HEK293 (cell line): Measurements from ENCODE around the gene ILDR1.

Experiments used
- CTCF ChIA-PET: fragments of 350-600 bp; formaldehyde crosslinking; extraction: SDS; loops from one replicate; lab custom pipeline; 2021; ENCODE audit warnings: antibody characterized with exemption; lab: Yijun Ruan, JAX
- POLR2A ChIA-PET: fragments of 300-600 bp; formaldehyde crosslinking; extraction: SDS; loops from one replicate; lab custom pipeline; 2020; ENCODE audit warnings: antibody characterized with exemption, inconsistent platforms; lab: Yijun Ruan, JAX
- H3K27ac ChIP-seq: fragments of 200-500 bp; sonication (Bioruptor generic); 2 replicates; pipeline ENCODE4 v1.5.1; 2014; ENCODE audit warnings: low read depth, low read length, control low read depth, inconsistent platforms; ENCODE audit errors: extremely low read depth
- H3K36me3 ChIP-seq, 2 experiments: fragments of 200-500 bp in 1 of 2; sonication (Bioruptor generic) in 1 of 2; 1 replicate in 1 of 2; 2 replicates in 1 of 2; pipeline ENCODE4 v1.5.1; 2014 to 2017; ENCODE audit warnings: inconsistent platforms in 2 of 2, low read length in 2 of 2; ENCODE audit not compliant: control insufficient read depth in 2 of 2, insufficient read depth in 1 of 2
- H3K4me1 ChIP-seq: fragments of 200-500 bp; sonication (Bioruptor generic); 2 replicates; pipeline ENCODE4 v1.5.1; 2014; ENCODE audit warnings: mild to moderate bottlenecking, low read length, inconsistent platforms; ENCODE audit not compliant: control insufficient read depth, insufficient read depth
- H3K4me3 ChIP-seq: 2 replicates; pipeline ENCODE4 v1.5.1; 2011; ENCODE audit warnings: low read depth, mild to moderate bottlenecking, control low read depth, low read length, moderate library complexity
- H3K9me3 ChIP-seq: fragments of 200-500 bp; sonication (Bioruptor generic); 2 replicates; pipeline ENCODE4 v1.5.1; 2014; ENCODE audit warnings: low read depth, low read length, inconsistent platforms; ENCODE audit not compliant: control insufficient read depth, insufficient read depth
- BCL11A ChIP-seq: fragments of 450-650 bp; formaldehyde crosslinking; IDR thresholded peaks from 2 replicates; pipeline ENCODE4 v1.5.1; 2016; ENCODE audit warnings: low read depth, missing biosample characterization, missing genetic modification characterization
- BCL11B ChIP-seq: fragments of 450-650 bp; formaldehyde crosslinking; IDR thresholded peaks from 2 replicates; pipeline ENCODE4 v1.5.1; 2016; ENCODE audit warnings: low read depth, missing biosample characterization, missing genetic modification characterization
- IKZF3 ChIP-seq: fragments of 450-650 bp; IDR thresholded peaks from 2 replicates; pipeline ENCODE4 v1.5.0; 2018; ENCODE audit warnings: missing biosample characterization, mild to moderate bottlenecking, missing genetic modification characterization, moderate library complexity
- KLF16 ChIP-seq: fragments of 450-650 bp; formaldehyde crosslinking; IDR thresholded peaks from 2 replicates; pipeline ENCODE4 v1.5.1; 2017; ENCODE audit warnings: missing biosample characterization, missing genetic modification characterization
- REPIN1 ChIP-seq: fragments of 450-650 bp; formaldehyde crosslinking; IDR thresholded peaks from 2 replicates; pipeline ENCODE4 v1.5.1; 2017; ENCODE audit warnings: missing biosample characterization, missing genetic modification characterization, low read depth
- SALL2 ChIP-seq: fragments of 450-650 bp; formaldehyde crosslinking; IDR thresholded peaks from 2 replicates; pipeline ENCODE4 v1.5.0; 2017; ENCODE audit warnings: missing biosample characterization, mild to moderate bottlenecking, missing genetic modification characterization, borderline replicate concordance
- SCRT1 ChIP-seq: fragments of 450-650 bp; formaldehyde crosslinking; IDR thresholded peaks from 2 replicates; pipeline ENCODE4 v1.5.1; 2016; ENCODE audit warnings: missing biosample characterization, missing genetic modification characterization, borderline replicate concordance
- TCF7L2 ChIP-seq: IDR thresholded peaks from 2 replicates; pipeline ENCODE4 v1.6.1; 2011; ENCODE audit warnings: low read depth, mild to moderate bottlenecking, inconsistent platforms, low read length, moderate library complexity, borderline replicate concordance
- ZBTB1 ChIP-seq: fragments of 450-650 bp; formaldehyde crosslinking; IDR thresholded peaks from 2 replicates; pipeline ENCODE4 v1.5.1; 2016; ENCODE audit warnings: missing biosample characterization, missing genetic modification characterization
- ZBTB10 ChIP-seq: fragments of 450-650 bp; formaldehyde crosslinking; IDR thresholded peaks from 2 replicates; pipeline ENCODE4 v1.5.1; 2016; ENCODE audit warnings: missing biosample characterization, missing genetic modification characterization
- ZNF114 ChIP-seq: fragments of 450-650 bp; formaldehyde crosslinking; IDR thresholded peaks from 2 replicates; pipeline ENCODE4 v1.5.0; 2017; ENCODE audit warnings: missing biosample characterization, missing genetic modification characterization
- ZNF146 ChIP-seq: fragments of 450-650 bp; formaldehyde crosslinking; IDR thresholded peaks from 2 replicates; pipeline ENCODE4 v1.5.1; 2016; ENCODE audit warnings: missing biosample characterization, missing genetic modification characterization
- ZNF274 ChIP-seq, 2 experiments: fragments of 200-500 bp in 1 of 2; fragments of 450-650 bp in 1 of 2; sonication (Bioruptor generic) in 1 of 2; formaldehyde crosslinking in 1 of 2; IDR thresholded peaks; 2 replicates each; pipeline versions ENCODE4 v1.5.1 to v1.6.1; 2014 to 2016; ENCODE audit warnings: borderline replicate concordance in 1 of 2, inconsistent platforms in 1 of 2, low read length in 1 of 2, missing biosample characterization in 1 of 2, missing genetic modification characterization in 1 of 2
- ZNF350 ChIP-seq: fragments of 450-650 bp; formaldehyde crosslinking; IDR thresholded peaks from 2 replicates; pipeline ENCODE4 v1.5.0; 2017; ENCODE audit warnings: missing biosample characterization, mild to moderate bottlenecking, missing genetic modification characterization
- ZNF391 ChIP-seq: fragments of 450-650 bp; formaldehyde crosslinking; IDR thresholded peaks from 2 replicates; pipeline ENCODE4 v1.5.1; 2016; ENCODE audit warnings: low read depth, missing biosample characterization, missing genetic modification characterization, borderline replicate concordance
- ZNF423 ChIP-seq: fragments of 450-650 bp; formaldehyde crosslinking; IDR thresholded peaks from 2 replicates; pipeline ENCODE4 v1.5.1; 2016; ENCODE audit warnings: missing biosample characterization, missing genetic modification characterization
- ZNF433 ChIP-seq: fragments of 450-650 bp; formaldehyde crosslinking; IDR thresholded peaks from 2 replicates; pipeline ENCODE4 v1.5.1; 2016; ENCODE audit warnings: missing biosample characterization, missing genetic modification characterization, low read depth
- ZNF530 ChIP-seq: fragments of 450-650 bp; formaldehyde crosslinking; IDR thresholded peaks from 2 replicates; pipeline ENCODE4 v1.5.1; 2016; ENCODE audit warnings: low read depth, missing biosample characterization, missing genetic modification characterization
- ZNF544 ChIP-seq: fragments of 450-650 bp; formaldehyde crosslinking; IDR thresholded peaks from 2 replicates; pipeline ENCODE4 v1.5.0; 2017; ENCODE audit warnings: missing biosample characterization, missing genetic modification characterization
- ZNF549 ChIP-seq: fragments of 450-650 bp; IDR thresholded peaks from 2 replicates; pipeline ENCODE4 v1.5.1; 2018; ENCODE audit warnings: missing biosample characterization, missing genetic modification characterization, mild to moderate bottlenecking, inconsistent platforms, moderate library complexity
- ZNF585B ChIP-seq: fragments of 450-650 bp; formaldehyde crosslinking; IDR thresholded peaks from 2 replicates; pipeline ENCODE4 v1.5.1; 2016; ENCODE audit warnings: missing biosample characterization, missing genetic modification characterization
- ZNF600 ChIP-seq: fragments of 450-650 bp; formaldehyde crosslinking; IDR thresholded peaks from 2 replicates; pipeline ENCODE4 v1.5.1; 2016; ENCODE audit warnings: missing biosample characterization, missing genetic modification characterization
- ZNF626 ChIP-seq: fragments of 450-650 bp; sonication (Bioruptor Pico); formaldehyde crosslinking; IDR thresholded peaks from 2 replicates; pipeline ENCODE4 v1.5.1; 2018; ENCODE audit warnings: missing biosample characterization, missing genetic modification characterization, inconsistent platforms
- ZNF629 ChIP-seq: fragments of 450-650 bp; formaldehyde crosslinking; IDR thresholded peaks from 2 replicates; pipeline ENCODE4 v1.5.1; 2017; ENCODE audit warnings: missing biosample characterization, missing genetic modification characterization
- ZNF639 ChIP-seq: fragments of 450-650 bp; formaldehyde crosslinking; IDR thresholded peaks from 2 replicates; pipeline ENCODE4 v1.5.1; 2016; ENCODE audit warnings: missing biosample characterization, missing genetic modification characterization
- ZNF692 ChIP-seq: fragments of 450-650 bp; formaldehyde crosslinking; IDR thresholded peaks from 2 replicates; pipeline ENCODE4 v1.5.1; 2016; ENCODE audit warnings: missing biosample characterization, missing genetic modification characterization
- ZNF768 ChIP-seq: fragments of 450-650 bp; formaldehyde crosslinking; IDR thresholded peaks from 2 replicates; pipeline ENCODE4 v1.5.1; 2018; ENCODE audit warnings: missing biosample characterization, mild to moderate bottlenecking, missing genetic modification characterization
- ZSCAN18 ChIP-seq: fragments of 450-650 bp; formaldehyde crosslinking; IDR thresholded peaks from 2 replicates; pipeline ENCODE4 v1.5.1; 2016; ENCODE audit warnings: missing biosample characterization, missing genetic modification characterization

ILDR1 gene

GRCh38 chr3:121980450-121980796, 41.6 kb downstream of the ILDR1 start:
- ChIA-PET POLR2A (no interaction called here), CTCF (interaction anchor here (0.7 to 1.1 kb wide), 2 partner anchors 38 to 97 kb away, joined by 3 to 5 read pairs; no protein-coding TSS in a partner anchor)
- no peak overlapping the region for H3K27ac ChIP-seq

GRCh38 chr3:121979734-121980449, 42.2 kb downstream of the ILDR1 start:
- Histone ChIP-seq H3K27ac (no peak overlapping the region), H3K4me1 (no peaks in the 10 kb centered on the region), H3K4me3 (no peak overlapping the region), H3K9me3 (no peaks in the 10 kb centered on the region), H3K36me3 (no peaks in the 10 kb centered on the region)
- CTCF ChIA-PET = interaction anchor here (0.7 to 1.1 kb wide), 2 partner anchors 38 to 96 kb away, joined by 3 to 5 read pairs; no protein-coding TSS in a partner anchor
- POLR2A ChIA-PET = no interaction called here
- TF ChIP-seq ZNF433 = no peak
- no peak for TF ChIP-seq KLF16 (tag by site-specific recombination)
- TF ChIP-seq ZNF768 (tag by site-specific recombination) = no peak
- TF ChIP-seq BCL11A (tag by site-specific recombination) = no peak
- TF ChIP-seq ZNF600 (tag by site-specific recombination) = no peak
- TF ChIP-seq SALL2 = no peak
- no peak for TF ChIP-seq ZNF391 (tag by site-specific recombination)
- TF ChIP-seq ZNF530 (tag by site-specific recombination) = no peak
- TF ChIP-seq ZNF274 (IDR thresholded peaks at IDR 0.05; ENCODE audit: low read length) = no peak
- TF ChIP-seq ZNF274 (tag by site-specific recombination; IDR thresholded peaks at IDR 0.05; ENCODE audit: borderline replicate concordance) = no peak
- TF ChIP-seq ZNF629 (tag by site-specific recombination) = no peak
- TF ChIP-seq BCL11B (tag by site-specific recombination) = no peak
- TF ChIP-seq ZNF544 (tag by site-specific recombination) = no peak
- no peak for TF ChIP-seq ZNF549 (tag by site-specific recombination)
- TF ChIP-seq REPIN1 (tag by site-specific recombination) = no peak
- no peak for TF ChIP-seq ZNF639
- no peak for TF ChIP-seq ZBTB10 (tag by site-specific recombination)

More at GRCh38 chr3:121980450-121980796, 41.6 kb downstream of the ILDR1 start:
- H3K4me1 ChIP-seq = no peaks in the 10 kb centered on the region
- H3K9me3 ChIP-seq = no peaks in the 10 kb centered on the region
- no peaks in the 10 kb centered on the region for H3K36me3 ChIP-seq
- TF ChIP-seq ZBTB1 (tag by site-specific recombination) = no peak
- TF ChIP-seq SCRT1 = no peak
- TF ChIP-seq ZNF146 (tag by site-specific recombination) = no peak
- TF ChIP-seq IKZF3 (tag by site-specific recombination) = no peak
- no peak for TF ChIP-seq ZNF585B (tag by site-specific recombination)
- no peak for TF ChIP-seq ZNF626 (tag by site-specific recombination)
- TF ChIP-seq ZNF423 (tag by site-specific recombination) = no peak
- no peak for TF ChIP-seq ZNF350 (tag by site-specific recombination)
- TF ChIP-seq TCF7L2 = no peak
- TF ChIP-seq ZNF114 (tag by site-specific recombination) = no peak
- no peak for TF ChIP-seq ZNF692 (tag by site-specific recombination)
- TF ChIP-seq ZSCAN18 = no peak
- H3K4me3 ChIP-seq = no peak overlapping the region
